NT2/D1 (cell line): Measurements from ENCODE around the gene ARHGAP42.

Experiments
- YY1 ChIP-seq: IDR thresholded peaks from 2 replicates; pipeline ENCODE4 v1.6.1; 2011; ENCODE audit not compliant: insufficient read length, insufficient read depth
- ZNF274 ChIP-seq: IDR thresholded peaks from 2 replicates; pipeline ENCODE4 v1.6.1; 2011; ENCODE audit warnings: mild to moderate bottlenecking, low read depth, low read length

- no peak for TF ChIP-seq ZNF274
- no peak for TF ChIP-seq YY1
These were observed 45.9 kb downstream of the ARHGAP42 start for GRCh38 chr11:100732949-100733348.
